Measurements from ENCODE around the gene CUL9. TPM values are rescaled to one million over a fixed set of nuclear protein-coding genes. Genes with fewer than 3 reads are reported as not detected.

Gene CUL9
- total RNA-seq, 1 donor from 2014 or later, result 14.5 TPM

- no peak for DNase-seq (ENCODE audit: low read depth)
Measured at GRCh38 chr6:43254138-43254817, 72.3 kb downstream of the CUL9 start.

GRCh38 chr6:43254846-43255245 is 72.8 kb downstream of the CUL9 start:
- no peak for DNase-seq (ENCODE audit: low read depth)

GRCh38 chr6:43255408-43256054 is 73.5 kb downstream of the CUL9 start:
- no peak for DNase-seq (ENCODE audit: low read depth)

GRCh38 chr6:43256670-43257366 is 74.8 kb downstream of the CUL9 start:
- no peak for DNase-seq (ENCODE audit: low read depth)

- DNase-seq (ENCODE audit: low read depth), result no peak
Measured at GRCh38 chr6:43257367-43258145, 75.6 kb downstream of the CUL9 start.

- no peak for DNase-seq (ENCODE audit: low read depth)
Measured at GRCh38 chr6:43258180-43258579, 76.2 kb downstream of the CUL9 start.

GRCh38 chr6:43258807-43259686 is 77.1 kb downstream of the CUL9 start:
- no peak for DNase-seq (ENCODE audit: low read depth)

GRCh38 chr6:43260791-43261190 is 78.8 kb downstream of the CUL9 start:
- DNase-seq (ENCODE audit: low read depth), result no peak

- no peak for DNase-seq (ENCODE audit: low read depth)
Measured at GRCh38 chr6:43261198-43261597, 79.2 kb downstream of the CUL9 start.

GRCh38 chr6:43262000-43262779 is 80.2 kb downstream of the CUL9 start:
- no peak for DNase-seq (ENCODE audit: low read depth)

- no peak for DNase-seq (ENCODE audit: low read depth)
Measured at GRCh38 chr6:43262780-43263313, 80.9 kb downstream of the CUL9 start.

GRCh38 chr6:43263314-43264178 is 81.5 kb downstream of the CUL9 start:
- peak; percentile 80 for DNase-seq (ENCODE audit: low read depth)

GRCh38 chr6:43264599-43265145 is 82.7 kb downstream of the CUL9 start:
- DNase-seq (ENCODE audit: low read depth), result no peak

GRCh38 chr6:43265564-43265963 is 83.6 kb downstream of the CUL9 start:
- DNase-seq (ENCODE audit: low read depth), result no peak

GRCh38 chr6:43267619-43268354 is 85.8 kb downstream of the CUL9 start:
- DNase-seq (ENCODE audit: low read depth), result no peak

- peak; percentile 16 for DNase-seq (ENCODE audit: low read depth)
Measured at GRCh38 chr6:43268355-43268700, 86.3 kb downstream of the CUL9 start.

GRCh38 chr6:43268782-43269272 is 86.8 kb downstream of the CUL9 start:
- DNase-seq (ENCODE audit: low read depth), result no peak
